ENCODE results near the gene IFITM2. TPM values are rescaled to one million over a fixed set of nuclear protein-coding genes. Genes with fewer than 3 reads are reported as not detected.
"Not testable (repeated sequence)": the region's sequence is repeated elsewhere in the genome, so short reads cannot be mapped to it uniquely, and the experiment has no call there.

Gene IFITM2
- total and polyA plus RNA-seq, 2 of the 13 experiments (the other 11 are each of a cell fraction or from before 2014, with no cell fraction given): 13.8 to 267 TPM

- peak overlapping the region; percentile 78 for H2AFZ ChIP-seq (ENCODE audit: low read length)
- H3K4me1 ChIP-seq (ENCODE audit: insufficient read depth, low read length): peaks cover 41% of the 10 kb centered on the region
- ATAC-seq; H4K20me1 ChIP-seq (ENCODE audit: insufficient read depth, low read length); DNase-seq (ENCODE audit: low spot score); H3K9ac ChIP-seq (ENCODE audit: insufficient read depth, low read depth, low read length); BruUV-seq (replicated peaks); H3K9me3 ChIP-seq (ENCODE audit: low read length); H3K27ac ChIP-seq (ENCODE audit: extremely low read length, insufficient read depth, low read length); H3K36me3 ChIP-seq (replicated peaks in 1 of 2; ENCODE audit: control insufficient read depth in 1 of 2, insufficient read depth in 2 of 2, low read length in 2 of 2); in situ Hi-C loops (cut with HindIII; ENCODE audit: extremely low pct_ligation_motif_present, low pct_unique_long_range_greater_than_20kb); H3K4me3 ChIP-seq (replicated peaks in 1 of 3; ENCODE audit: insufficient read depth in 1 of 3, low read depth in 2 of 3, low read length in 3 of 3); intact Hi-C loops (cut with micrococcal nuclease; ENCODE audit: unreplicated experiment); CTCF ChIA-PET (ENCODE audit: low intra/inter-chr PET ratio, low total read pairs); FAIRE-seq; H3K4me2 ChIP-seq (ENCODE audit: low read depth, low read length); H3K79me2 ChIP-seq (ENCODE audit: insufficient read depth, low read length): not testable (repeated sequence)
- WGBS (ENCODE audit: low lambda C conversion rate): 76% methylated on average over 16 of the region's 17 CpGs
- H3K27me3 ChIP-seq (ENCODE audit: control insufficient read depth in 1 of 2, insufficient read depth in 2 of 2, low read length in 2 of 2): peaks cover 0 to 13% of the 10 kb centered on the region in 2 experiments; a peak in 3 of 5 replicates
- POLR2A ChIA-PET: interaction anchor here (1.0 to 1.2 kb wide), 3 partner anchors 15 to 22 kb away, joined by 3 to 4 read pairs (median 3); no protein-coding TSS in a partner anchor
Measured at GRCh38 chr11:333616-334263, 26.1 kb downstream of the IFITM2 start.

GRCh38 chr11:334264-334994 lies 26.8 kb downstream of the IFITM2 start:
- no peak overlapping the region for H3K9ac ChIP-seq (ENCODE audit: insufficient read depth, low read depth, low read length)

More at GRCh38 chr11:334264-334994, 26.8 kb downstream of the IFITM2 start:
- H3K79me2 ChIP-seq (ENCODE audit: insufficient read depth, low read length): no peaks in the 10 kb centered on the region
- no peaks in the 10 kb centered on the region for H3K36me3 ChIP-seq (replicated peaks in 1 of 2; ENCODE audit: control insufficient read depth in 1 of 2, insufficient read depth in 2 of 2, low read length in 2 of 2)
- no peak for FAIRE-seq
- in situ Hi-C loops (cut with HindIII; ENCODE audit: extremely low pct_ligation_motif_present, low pct_unique_long_range_greater_than_20kb) (no loop called here), intact Hi-C loops (cut with micrococcal nuclease; ENCODE audit: unreplicated experiment) (no loop called here)
- ChIA-PET CTCF (ENCODE audit: low intra/inter-chr PET ratio, low total read pairs) (no interaction called here), POLR2A (interaction anchor here (1.0 kb wide), 1 partner anchor 19 kb away, joined by 4 read pairs; no protein-coding TSS in a partner anchor)
- BruUV-seq (replicated peaks): no TSS peak
- peak overlapping the region; percentile 78 for H2AFZ ChIP-seq (ENCODE audit: low read length)
- no peak for ATAC-seq
- H3K9me3 ChIP-seq (ENCODE audit: low read length): no peaks in the 10 kb centered on the region
- 64% methylated on average over 23 of the region's 25 CpGs for WGBS (ENCODE audit: low lambda C conversion rate)
- H3K4me2 ChIP-seq (ENCODE audit: low read depth, low read length): no peak overlapping the region
- H3K27ac ChIP-seq (ENCODE audit: extremely low read length, insufficient read depth, low read length): no peak overlapping the region
- no peak for DNase-seq (ENCODE audit: low spot score)
- no peak for TF ChIP-seq ZHX1 (CRISPR knock-in tag; IDR thresholded peaks at IDR 0.05; ENCODE audit: low read depth)
- no peak for TF ChIP-seq E2F5 (CRISPR knock-in tag; conservative IDR thresholded peaks at IDR 0.05)
- no peak for TF ChIP-seq ZFP90 (CRISPR knock-in tag; IDR thresholded peaks at IDR 0.05; ENCODE audit: borderline replicate concordance)
- no peak for TF ChIP-seq ZNF431 (CRISPR knock-in tag; IDR thresholded peaks at IDR 0.05; ENCODE audit: borderline replicate concordance, low read depth)
- no peak for TF ChIP-seq ZNF530 (CRISPR knock-in tag; IDR thresholded peaks at IDR 0.05; ENCODE audit: low read depth)
- TF ChIP-seq MLLT10 (CRISPR knock-in tag; IDR thresholded peaks at IDR 0.05): no peak
- no peak overlapping the region for H3K4me3 ChIP-seq (replicated peaks in 1 of 3; ENCODE audit: insufficient read depth in 1 of 3, low read depth in 2 of 3, low read length in 3 of 3)
- H3K4me1 ChIP-seq (ENCODE audit: insufficient read depth, low read length): peaks cover 34% of the 10 kb centered on the region
- peaks cover 0 to 13% of the 10 kb centered on the region in 2 experiments; a peak in 3 of 5 replicates for H3K27me3 ChIP-seq (ENCODE audit: control insufficient read depth in 1 of 2, insufficient read depth in 2 of 2, low read length in 2 of 2)
- H4K20me1 ChIP-seq (ENCODE audit: insufficient read depth, low read length): no peaks in the 10 kb centered on the region

All from HepG2 (cell line).